ENCODE data around the gene DAG1. TPM values are rescaled to one million over a fixed set of nuclear protein-coding genes. Genes with fewer than 3 reads are reported as not detected.

Gene DAG1
- total and polyA plus RNA-seq, 8 donors: 15.5 to 108 (median 70.0) TPM

- intact Hi-C loops (cut with DNase I): loop anchor here in 1 of 3 donors (5.0 kb wide), 1 partner anchor 41 kb away; the partner anchor contains the start of gene DAG1
- Histone ChIP-seq H3K9me3 (no peaks in the 10 kb centered on the region), H3K36me3 (peaks cover 0 to 19% (median 6%) of the 10 kb centered on the region in 3 donors), H3K27ac (peak overlapping the region in 2 of 4 donors; percentile 28 to 42), H3K4me1 (peaks cover 16 to 18% (median 18%) of the 10 kb centered on the region in 3 donors), H3K27me3 (no peaks in the 10 kb centered on the region), H3K4me3 (no peak overlapping the region)
- TF ChIP-seq CTCF (IDR thresholded peaks at IDR 0.05): no peak
- 31 to 45% methylated on average over 4 of the region's 4 CpGs for WGBS, 2 donors
- no peak for FAIRE-seq
- peak; percentile 33 to 59 (median 52) for ATAC-seq
- DNase-seq: no peak
Measured at GRCh38 chr3:49513494-49514124, 43.5 kb downstream of the DAG1 start.

- intact Hi-C loops (cut with DNase I): no loop called here
- H3K36me3 ChIP-seq: no peaks in the 10 kb centered on the region
- H3K4me1 ChIP-seq: peaks cover 9 to 10% (median 10%) of the 10 kb centered on the region in 3 donors
- no peak overlapping the region for H3K27ac ChIP-seq
- FAIRE-seq (no peak), DNase-seq (no peak), ATAC-seq (no peak)
- no peaks in the 10 kb centered on the region for H3K9me3 ChIP-seq
- no peaks in the 10 kb centered on the region for H3K27me3 ChIP-seq
- TF ChIP-seq CTCF (IDR thresholded peaks at IDR 0.05): no peak
- H3K4me3 ChIP-seq: no peak overlapping the region
- WGBS, 2 donors: 79 to 89% methylated on average over 3 of the region's 3 CpGs
Measured at GRCh38 chr3:49518016-49518415, 47.9 kb downstream of the DAG1 start.

GRCh38 chr3:49518441-49518840 is 48.4 kb downstream of the DAG1 start:
- H3K36me3 ChIP-seq: no peaks in the 10 kb centered on the region
- peaks cover 5 to 8% (median 6%) of the 10 kb centered on the region in 3 donors for H3K4me1 ChIP-seq
- ATAC-seq: no peak
- intact Hi-C loops (cut with DNase I): no loop called here
- no peaks in the 10 kb centered on the region for H3K27me3 ChIP-seq
- H3K9me3 ChIP-seq: no peaks in the 10 kb centered on the region
- no peak for DNase-seq
- H3K27ac ChIP-seq: peak overlapping the region in 1 of 4 donors; percentile 12
- WGBS, 2 donors: 87 to 91% methylated on average over 5 of the region's 5 CpGs
- no peak for FAIRE-seq
- no peak overlapping the region for H3K4me3 ChIP-seq
- no peak for TF ChIP-seq CTCF (IDR thresholded peaks at IDR 0.05)

- WGBS, 2 donors: 66 to 75% methylated on average over 6 of the region's 6 CpGs
- Histone ChIP-seq H3K27ac (no peak overlapping the region), H3K36me3 (no peaks in the 10 kb centered on the region), H3K27me3 (no peaks in the 10 kb centered on the region), H3K9me3 (no peaks in the 10 kb centered on the region), H3K4me3 (no peak overlapping the region), H3K4me1 (peaks cover 5 to 13% (median 8%) of the 10 kb centered on the region in 3 donors)
- no peak for DNase-seq
- no peak for FAIRE-seq
- no peak for ATAC-seq
- intact Hi-C loops (cut with DNase I): no loop called here
- TF ChIP-seq CTCF (IDR thresholded peaks at IDR 0.05): no peak
Measured at GRCh38 chr3:49519296-49519695, 49.2 kb downstream of the DAG1 start.

GRCh38 chr3:49519916-49520385 is 49.9 kb downstream of the DAG1 start:
- Histone ChIP-seq H3K4me1 (peaks cover 10 to 17% (median 14%) of the 10 kb centered on the region in 3 donors), H3K27ac (no peak overlapping the region), H3K4me3 (no peak overlapping the region), H3K36me3 (no peaks in the 10 kb centered on the region), H3K27me3 (no peaks in the 10 kb centered on the region), H3K9me3 (no peaks in the 10 kb centered on the region)
- no peak for TF ChIP-seq CTCF (IDR thresholded peaks at IDR 0.05)
- 48 to 63% methylated on average over 2 of the region's 2 CpGs for WGBS, 2 donors
- intact Hi-C loops (cut with DNase I): no loop called here
- DNase-seq: no peak
- no peak for ATAC-seq
- no peak for FAIRE-seq
